ENCODE measurements around the gene SPDEF. TPM values are rescaled to one million over a fixed set of nuclear protein-coding genes. Genes with fewer than 3 reads are reported as not detected.

Gene SPDEF
- total and polyA plus RNA-seq, 10 of the 15 experiments (the other 5 are each of a cell fraction or from before 2014, with no cell fraction given) = not detected

DNA sequence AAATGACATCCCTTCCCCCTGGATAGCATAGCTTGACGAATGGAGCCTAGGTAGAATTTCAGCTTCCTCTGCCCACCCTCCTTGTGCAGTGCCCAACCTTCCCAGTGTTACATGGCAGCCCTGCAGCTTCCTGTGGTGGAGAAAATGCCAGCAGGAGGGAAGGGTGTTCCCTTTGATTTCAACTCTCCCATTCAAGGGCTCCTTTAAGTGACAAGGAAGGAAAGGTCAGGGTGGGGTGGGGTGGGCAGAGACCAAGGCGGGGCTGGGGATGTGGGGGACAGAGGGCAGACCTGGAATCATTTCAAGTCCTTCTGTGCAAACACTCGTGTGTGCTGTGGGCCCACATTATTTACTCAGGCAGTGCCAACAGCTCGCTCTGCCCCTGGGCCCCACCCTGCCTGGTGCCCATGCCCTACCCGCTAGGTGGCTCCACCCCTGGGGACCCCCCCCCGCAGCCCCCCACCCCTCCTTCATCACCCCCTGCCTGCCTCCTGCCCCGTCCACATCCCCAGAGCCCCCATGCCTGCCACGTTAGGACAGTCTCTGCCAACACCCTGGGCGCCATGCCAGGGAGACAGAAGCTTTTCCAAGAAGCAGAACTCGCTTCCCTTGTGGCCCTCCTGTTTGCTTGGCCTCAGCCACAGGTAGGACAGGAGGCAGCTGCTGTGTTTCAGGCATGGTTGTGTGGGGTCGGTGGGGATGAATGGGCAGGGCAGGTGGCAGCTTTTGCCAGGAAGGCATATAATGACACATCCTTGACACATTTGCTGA, 9.4 kb downstream of the SPDEF start:
- H3K27ac ChIP-seq (ENCODE audit: control insufficient read depth, insufficient read depth) = no peak overlapping the region
- H3K9me3 ChIP-seq (replicated peaks; ENCODE audit: control insufficient read depth, insufficient read depth, low read length) = no peaks in the 10 kb centered on the region
- DNase-seq (ENCODE audit: low read depth, low spot score) (no peak), ATAC-seq (no peak), FAIRE-seq (no peak)
- in situ Hi-C loops (cut with MboI) (no loop called here), intact Hi-C loops (cut with micrococcal nuclease; ENCODE audit: unreplicated experiment) (no loop called here)
- SMC1A ChIA-PET (ENCODE audit: uncharacterized antibody, unreplicated experiment) = interaction anchor here (0.8 kb wide), 1 partner anchor 593 kb away, joined by 3 read pairs; no protein-coding TSS in a partner anchor
- POLR2A ChIA-PET = no interaction called here
- H3K9ac ChIP-seq (ENCODE audit: control insufficient read depth, insufficient read depth, low read length) = no peak overlapping the region
- RAD21 ChIA-PET (ENCODE audit: unreplicated experiment) = interaction anchor here (0.7 kb wide), 1 partner anchor 903 kb away, joined by 6 read pairs; no protein-coding TSS in a partner anchor
- no peak overlapping the region for H2AFZ ChIP-seq (ENCODE audit: control insufficient read depth, low read depth, low read length)
- no peaks in the 10 kb centered on the region for H3K4me1 ChIP-seq (ENCODE audit: control insufficient read depth, insufficient read depth, low read length)
- no TSS peak for BruUV-seq (replicated peaks)
- CTCF ChIA-PET = no interaction called here
- peaks cover 0 to 1% of the 10 kb centered on the region in 2 experiments; a peak in 1 of 4 replicates for H3K27me3 ChIP-seq (replicated peaks in 1 of 2; ENCODE audit: control insufficient read depth in 2 of 2, insufficient read depth in 2 of 2, low read length in 1 of 2)
- H3K4me2 ChIP-seq (ENCODE audit: control insufficient read depth, insufficient read depth) = no peak overlapping the region
- H3K36me3 ChIP-seq (ENCODE audit: control insufficient read depth in 2 of 2, insufficient read depth in 2 of 2, low read length in 1 of 2) = no peaks in the 10 kb centered on the region
- TF ChIP-seq TARDBP (IDR thresholded peaks at IDR 0.05; ENCODE audit: borderline replicate concordance) (no peak), STAT1 (conservative IDR thresholded peaks at IDR 0.05) (no peak)
- WGBS (ENCODE audit: insufficient coverage, insufficient replicate concordance, low lambda C conversion rate, missing lambda C conversion rate) = 4% methylated on average over 9 of the region's 11 CpGs
- H3K79me2 ChIP-seq (ENCODE audit: control insufficient read depth, insufficient read depth, low read length) = no peaks in the 10 kb centered on the region
- no peak overlapping the region for H3K4me3 ChIP-seq
- H4K20me1 ChIP-seq (ENCODE audit: control insufficient read depth, insufficient read depth) = no peaks in the 10 kb centered on the region

- ATAC-seq (no peak; the same call in 2 of the 3 replicates), FAIRE-seq (no peak), DNase-seq (ENCODE audit: low read depth, low spot score) (no peak)
- intact Hi-C loops (cut with micrococcal nuclease; ENCODE audit: unreplicated experiment) = no loop called here
- ChIA-PET RAD21 (ENCODE audit: unreplicated experiment) (no interaction called here), SMC1A (ENCODE audit: uncharacterized antibody, unreplicated experiment) (no interaction called here), CTCF (no interaction called here), POLR2A (no interaction called here)
- in situ Hi-C loops (cut with MboI) = no loop called here
- Histone ChIP-seq H3K4me3 (no peak overlapping the region), H3K27ac (ENCODE audit: control insufficient read depth, insufficient read depth) (no peak overlapping the region), H3K9ac (ENCODE audit: control insufficient read depth, insufficient read depth, low read length) (no peak overlapping the region), H3K4me2 (ENCODE audit: control insufficient read depth, insufficient read depth) (no peak overlapping the region), H3K36me3 (ENCODE audit: control insufficient read depth in 2 of 2, insufficient read depth in 2 of 2, low read length in 1 of 2) (no peaks in the 10 kb centered on the region), H2AFZ (ENCODE audit: control insufficient read depth, low read depth, low read length) (no peak overlapping the region), H4K20me1 (ENCODE audit: control insufficient read depth, insufficient read depth) (no peaks in the 10 kb centered on the region), H3K79me2 (ENCODE audit: control insufficient read depth, insufficient read depth, low read length) (no peaks in the 10 kb centered on the region), H3K27me3 (replicated peaks in 1 of 2; ENCODE audit: control insufficient read depth in 2 of 2, insufficient read depth in 2 of 2, low read length in 1 of 2) (no peaks in the 10 kb centered on the region), H3K9me3 (replicated peaks; ENCODE audit: control insufficient read depth, insufficient read depth, low read length) (no peaks in the 10 kb centered on the region), H3K4me1 (ENCODE audit: control insufficient read depth, insufficient read depth, low read length) (no peaks in the 10 kb centered on the region)
- 60% methylated on average over 13 of the region's 13 CpGs for WGBS (ENCODE audit: insufficient coverage, insufficient replicate concordance, low lambda C conversion rate, missing lambda C conversion rate)
- no TSS peak for BruUV-seq (replicated peaks)
- TF ChIP-seq RAD51 (IDR thresholded peaks at IDR 0.05) (no peak), BACH1 (IDR thresholded peaks at IDR 0.05; ENCODE audit: borderline replicate concordance) (no peak), ZBED1 (IDR thresholded peaks at IDR 0.05; ENCODE audit: borderline replicate concordance) (no peak), CHD4 (IDR thresholded peaks at IDR 0.05) (no peak), TCF3 (IDR thresholded peaks at IDR 0.05; ENCODE audit: borderline replicate concordance, insufficient read depth, low read depth, low read length) (no peak), SUZ12 (IDR thresholded peaks at IDR 0.05; ENCODE audit: unreplicated experiment) (no peak), SPI1 (IDR thresholded peaks at IDR 0.05; ENCODE audit: borderline replicate concordance, insufficient read depth, low read depth, low read length) (no peak), SMAD5 (IDR thresholded peaks at IDR 0.05; ENCODE audit: low read depth) (no peak)
- TF ChIP-seq, protein P1, sequence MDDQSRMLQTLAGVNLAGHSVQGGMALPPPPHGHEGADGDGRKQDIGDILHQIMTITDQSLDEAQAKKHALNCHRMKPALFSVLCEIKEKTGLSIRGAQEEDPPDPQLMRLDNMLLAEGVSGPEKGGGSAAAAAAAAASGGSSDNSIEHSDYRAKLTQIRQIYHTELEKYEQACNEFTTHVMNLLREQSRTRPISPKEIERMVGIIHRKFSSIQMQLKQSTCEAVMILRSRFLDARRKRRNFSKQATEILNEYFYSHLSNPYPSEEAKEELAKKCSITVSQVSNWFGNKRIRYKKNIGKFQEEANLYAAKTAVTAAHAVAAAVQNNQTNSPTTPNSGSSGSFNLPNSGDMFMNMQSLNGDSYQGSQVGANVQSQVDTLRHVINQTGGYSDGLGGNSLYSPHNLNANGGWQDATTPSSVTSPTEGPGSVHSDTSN (IDR thresholded peaks at IDR 0.05; ENCODE audit: insufficient replicate concordance, low read depth, low read length) = no peak
- TF ChIP-seq, protein P2, sequence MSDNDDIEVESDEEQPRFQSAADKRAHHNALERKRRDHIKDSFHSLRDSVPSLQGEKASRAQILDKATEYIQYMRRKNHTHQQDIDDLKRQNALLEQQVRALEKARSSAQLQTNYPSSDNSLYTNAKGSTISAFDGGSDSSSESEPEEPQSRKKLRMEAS (IDR thresholded peaks at IDR 0.05; ENCODE audit: low read depth, low read length) = no peak
- TF ChIP-seq, protein P3, sequence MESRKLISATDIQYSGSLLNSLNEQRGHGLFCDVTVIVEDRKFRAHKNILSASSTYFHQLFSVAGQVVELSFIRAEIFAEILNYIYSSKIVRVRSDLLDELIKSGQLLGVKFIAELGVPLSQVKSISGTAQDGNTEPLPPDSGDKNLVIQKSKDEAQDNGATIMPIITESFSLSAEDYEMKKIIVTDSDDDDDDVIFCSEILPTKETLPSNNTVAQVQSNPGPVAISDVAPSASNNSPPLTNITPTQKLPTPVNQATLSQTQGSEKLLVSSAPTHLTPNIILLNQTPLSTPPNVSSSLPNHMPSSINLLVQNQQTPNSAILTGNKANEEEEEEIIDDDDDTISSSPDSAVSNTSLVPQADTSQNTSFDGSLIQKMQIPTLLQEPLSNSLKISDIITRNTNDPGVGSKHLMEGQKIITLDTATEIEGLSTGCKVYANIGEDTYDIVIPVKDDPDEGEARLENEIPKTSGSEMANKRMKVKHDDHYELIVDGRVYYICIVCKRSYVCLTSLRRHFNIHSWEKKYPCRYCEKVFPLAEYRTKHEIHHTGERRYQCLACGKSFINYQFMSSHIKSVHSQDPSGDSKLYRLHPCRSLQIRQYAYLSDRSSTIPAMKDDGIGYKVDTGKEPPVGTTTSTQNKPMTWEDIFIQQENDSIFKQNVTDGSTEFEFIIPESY (IDR thresholded peaks at IDR 0.05) = no peak
Observed at GRCh38 chr6:34544776-34545471, 11.2 kb downstream of the SPDEF start.

Data from GM12878 (cell line).